Measurements from ENCODE around the gene MAP4K4.
"Not testable (repeated sequence)": the region's sequence is repeated elsewhere in the genome, so short reads cannot be mapped to it uniquely, and the experiment has no call there.

MAP4K4 gene

DNA sequence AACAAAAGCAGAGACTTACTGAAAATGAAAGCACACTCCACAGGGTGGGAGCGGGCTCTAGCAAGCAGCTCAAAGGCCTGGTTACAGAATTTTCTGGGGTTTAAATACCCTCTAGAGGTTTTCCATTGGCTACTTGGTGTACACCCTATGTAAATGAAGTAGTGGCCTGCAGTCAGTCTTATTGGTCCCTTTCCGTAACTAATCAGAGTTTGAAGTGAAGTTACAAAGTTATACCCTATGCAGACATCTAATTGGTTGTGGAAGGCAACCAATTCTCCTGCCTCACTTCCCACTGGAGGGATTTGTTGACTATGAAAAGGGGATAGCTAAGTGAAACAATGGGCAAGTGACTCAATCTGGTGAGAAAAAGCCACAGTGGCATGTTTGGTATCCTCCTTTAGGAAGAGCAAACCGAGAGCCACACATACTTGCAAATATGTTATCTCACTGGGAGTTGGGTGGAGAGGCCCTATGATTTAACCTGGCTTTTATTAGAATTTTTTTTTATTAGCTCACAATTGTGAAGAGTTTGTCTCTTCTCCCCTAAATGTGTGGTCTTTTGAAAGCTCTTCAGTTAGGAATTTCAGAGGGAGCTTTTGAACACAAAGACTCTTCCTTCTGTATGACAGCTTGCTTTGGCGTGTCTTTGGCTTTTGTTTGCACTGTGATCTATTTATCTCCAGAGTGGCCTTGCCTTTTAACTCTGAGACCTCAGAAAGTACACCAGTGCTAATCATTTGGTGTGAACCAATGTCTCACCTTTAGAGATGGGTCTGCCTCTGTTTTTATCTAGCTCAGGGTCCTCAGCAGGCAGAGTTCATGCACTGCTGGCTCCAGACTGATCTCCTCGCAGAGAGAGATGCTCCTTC lies 69.6 kb downstream of the MAP4K4 start:
- DNase-seq (ENCODE audit: low read depth in 2 of 2), result no peak

DNA sequence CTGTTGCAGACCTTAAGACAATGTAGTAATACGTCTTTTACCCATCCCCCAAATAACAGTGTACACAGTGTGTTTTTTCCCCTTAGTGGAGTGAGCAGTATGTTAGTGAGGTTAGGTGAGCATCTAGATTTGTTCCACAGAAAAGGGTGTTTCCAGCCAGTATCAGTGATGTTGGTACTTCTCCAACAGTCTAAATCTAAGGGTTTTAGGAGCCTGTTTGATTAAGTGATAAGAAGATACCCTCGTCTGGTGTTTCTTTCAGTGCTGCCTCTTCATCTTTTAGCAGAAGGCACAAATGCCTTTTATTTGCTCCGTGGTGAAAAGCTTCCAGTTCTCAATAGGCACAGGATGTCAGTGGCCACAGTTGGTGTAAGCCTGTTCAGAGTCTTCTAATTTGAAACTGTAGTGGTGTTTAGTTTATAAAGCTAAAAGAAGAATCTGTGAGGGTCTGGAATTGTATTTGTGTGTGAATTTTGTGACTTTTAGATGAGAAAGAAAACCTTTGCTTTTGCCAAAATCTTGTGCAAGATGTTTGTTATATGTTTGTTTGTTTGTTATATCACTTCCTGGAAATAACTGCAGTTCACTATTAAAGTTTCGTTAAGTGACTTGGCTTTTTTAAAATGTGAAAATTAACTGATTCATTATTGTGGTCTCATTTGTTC lies 71.2 kb downstream of the MAP4K4 start:
- DNase-seq (ENCODE audit: low read depth in 2 of 2), result no peak

DNA sequence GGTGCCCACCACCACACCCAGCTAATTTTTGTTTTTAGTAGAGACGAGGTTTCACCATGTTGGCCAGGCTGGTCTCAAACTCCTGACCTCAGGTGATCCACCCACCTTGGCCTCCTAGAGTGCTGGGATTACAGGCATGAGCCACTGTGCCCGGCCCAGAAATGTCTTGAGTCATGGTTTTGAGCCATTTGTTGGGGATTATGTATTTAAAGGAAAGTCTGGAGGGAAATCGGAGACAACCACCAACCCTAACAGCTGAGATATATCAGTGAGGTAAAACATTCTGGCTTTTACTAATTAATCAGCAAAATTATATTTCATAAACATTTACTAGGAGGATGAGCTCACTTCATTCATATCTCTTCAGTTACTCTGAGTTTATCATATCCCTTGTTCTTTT lies 72.2 kb downstream of the MAP4K4 start:
- DNase-seq (ENCODE audit: low read depth in 2 of 2), result not testable (repeated sequence)

DNA sequence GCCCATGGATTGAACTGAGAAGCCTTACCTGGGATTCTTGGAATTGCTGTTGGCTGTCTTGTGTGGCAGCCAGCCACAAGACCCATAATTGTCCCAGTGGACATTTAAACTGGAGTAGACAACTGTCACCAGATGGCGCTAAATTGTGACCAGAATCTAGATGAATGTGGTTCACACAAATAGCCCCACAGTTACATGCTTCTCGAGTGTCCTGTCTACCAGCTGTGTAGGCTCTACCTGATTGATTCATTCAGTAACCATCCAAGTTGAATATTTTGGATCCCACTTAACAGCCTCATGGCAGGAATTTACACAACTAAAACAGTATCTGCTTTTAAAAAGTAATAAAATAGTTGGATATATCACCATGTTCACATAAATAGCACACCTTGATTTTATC lies 73.2 kb downstream of the MAP4K4 start:
- no peak for DNase-seq (ENCODE audit: low read depth in 2 of 2)

DNA sequence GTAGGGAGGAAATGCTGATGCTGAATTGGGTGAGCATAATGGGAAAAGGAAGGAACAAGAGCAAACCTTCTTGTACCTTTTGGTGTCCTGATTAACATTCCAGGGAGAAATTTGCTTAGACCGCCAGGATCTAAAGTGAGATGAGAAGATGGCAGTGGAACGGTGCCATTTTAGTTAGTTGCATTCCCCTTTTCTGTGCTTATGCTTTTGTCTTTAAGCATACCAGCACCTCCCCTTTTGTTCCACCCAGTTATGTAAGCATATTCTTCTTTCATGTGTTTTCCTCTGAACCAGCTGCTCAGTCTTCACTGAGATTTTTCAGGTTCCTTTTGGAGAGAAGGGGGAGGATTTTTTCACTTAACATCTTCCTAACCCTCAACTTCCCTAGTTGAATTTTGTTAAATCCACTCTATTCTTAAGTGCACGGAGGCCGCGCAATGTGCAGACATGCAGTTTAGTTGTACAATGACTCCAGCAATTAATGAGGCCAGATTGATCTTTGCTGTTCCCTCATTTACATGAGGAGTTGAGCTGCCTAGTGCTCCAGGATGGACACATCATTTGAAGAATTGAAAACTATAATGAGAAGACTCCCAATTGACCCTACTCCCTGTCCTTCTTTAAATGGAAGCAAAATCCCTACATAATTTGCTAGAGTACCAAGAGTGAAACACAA lies 73.9 kb downstream of the MAP4K4 start:
- DNase-seq (ENCODE audit: low read depth in 2 of 2), result no peak

DNA sequence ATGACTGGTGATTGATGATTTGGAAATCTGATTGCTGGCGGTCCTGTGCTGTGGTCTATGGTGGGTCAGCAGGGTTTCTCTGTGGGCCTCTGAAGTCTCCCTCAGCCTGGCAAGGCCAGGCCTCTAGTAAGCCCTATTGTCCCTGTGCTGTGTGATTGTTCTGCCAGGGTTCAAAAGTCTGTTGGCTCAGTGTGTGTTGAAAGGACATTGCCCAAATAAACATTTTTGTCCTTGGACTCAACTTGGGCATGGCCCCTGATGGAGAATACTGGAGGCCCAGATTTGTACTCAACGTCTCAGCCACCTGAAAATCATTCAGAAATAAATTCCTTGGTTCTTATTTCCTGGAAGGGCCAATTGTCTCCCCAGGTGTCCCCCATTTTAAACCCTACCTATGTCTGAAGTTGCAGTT lies 74.4 kb downstream of the MAP4K4 start:
- DNase-seq (ENCODE audit: low read depth in 2 of 2), result no peak

DNA sequence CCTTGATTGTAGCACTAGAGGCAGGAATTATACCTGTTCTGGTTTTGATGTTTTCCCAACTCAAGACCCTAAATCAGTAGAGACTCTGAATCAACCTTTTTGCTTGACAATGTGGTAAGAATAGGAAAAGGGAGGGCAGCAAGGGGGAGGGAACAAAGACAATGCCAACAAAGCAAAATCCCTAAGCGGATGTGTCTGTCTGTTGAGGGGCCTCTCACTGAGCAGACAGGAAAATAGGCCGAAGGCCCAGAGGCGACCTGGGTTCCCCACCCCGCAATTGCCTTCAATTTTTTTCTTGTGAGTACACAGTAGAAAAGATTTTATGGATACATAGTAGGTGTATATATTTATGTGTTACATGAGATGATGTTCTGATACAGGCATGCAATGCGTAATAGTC lies 75.6 kb downstream of the MAP4K4 start:
- no peak for DNase-seq (ENCODE audit: low read depth in 2 of 2)

DNA sequence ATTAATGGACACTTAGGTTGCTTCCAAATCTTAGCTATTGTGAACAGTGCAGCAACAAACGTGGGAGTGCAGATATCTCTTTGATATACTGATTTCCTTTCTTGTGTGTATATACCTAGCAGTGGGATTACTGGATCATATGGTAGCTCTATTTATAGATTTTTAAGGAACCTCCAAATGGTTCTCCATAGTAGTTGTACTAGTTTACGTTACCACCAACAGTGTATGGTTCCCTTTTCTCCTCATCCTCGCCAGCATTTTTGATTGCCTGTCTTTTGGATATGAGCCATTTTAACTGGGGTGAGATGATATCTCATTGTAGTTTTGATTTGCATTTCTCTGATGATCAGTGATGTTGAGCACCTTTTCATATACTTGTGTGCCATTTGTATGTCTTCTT lies 76.5 kb downstream of the MAP4K4 start:
- DNase-seq (ENCODE audit: low read depth in 2 of 2), result not testable (repeated sequence)

DNA sequence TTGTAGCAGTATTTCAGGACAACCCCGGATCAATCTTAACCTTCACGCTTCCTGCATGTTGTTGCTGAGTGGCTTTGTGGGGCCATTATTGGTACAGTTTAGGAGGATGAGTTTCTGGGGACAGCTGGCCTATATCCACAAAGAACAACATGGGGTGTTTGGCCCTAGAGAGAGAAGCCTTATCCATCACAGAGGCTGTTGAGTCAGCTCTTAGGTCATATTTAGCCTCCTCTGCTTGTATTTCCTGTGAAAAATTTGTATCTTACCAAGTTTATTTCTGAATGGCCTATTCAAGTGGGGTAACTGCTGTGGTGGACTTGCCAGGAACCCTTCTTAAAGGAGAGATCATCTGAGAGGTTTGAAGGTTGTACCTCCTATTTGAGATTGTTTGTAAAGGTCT lies 77.6 kb downstream of the MAP4K4 start:
- no peak for DNase-seq (ENCODE audit: low read depth in 2 of 2)

DNA sequence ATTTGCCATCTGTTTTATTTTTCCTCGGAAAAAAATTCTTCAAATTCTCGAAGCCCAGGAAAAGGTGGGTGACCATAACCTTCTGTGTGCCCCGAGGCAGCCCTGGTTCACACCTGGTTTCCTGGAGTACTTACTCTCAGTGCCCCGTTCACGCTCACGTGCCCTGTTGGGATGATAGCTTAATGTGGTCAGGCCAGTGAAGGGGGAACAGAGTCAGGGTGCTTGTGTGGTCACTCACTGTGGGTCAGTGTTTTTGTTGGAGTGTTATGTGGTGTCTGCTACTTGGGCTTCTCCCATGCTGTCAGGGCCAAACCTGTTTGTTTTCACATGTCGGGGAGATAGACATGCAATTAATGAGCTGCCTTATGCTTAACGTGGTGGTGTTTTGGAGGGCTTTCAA lies 78.1 kb downstream of the MAP4K4 start:
- DNase-seq (ENCODE audit: low read depth in 2 of 2), result no peak

DNA sequence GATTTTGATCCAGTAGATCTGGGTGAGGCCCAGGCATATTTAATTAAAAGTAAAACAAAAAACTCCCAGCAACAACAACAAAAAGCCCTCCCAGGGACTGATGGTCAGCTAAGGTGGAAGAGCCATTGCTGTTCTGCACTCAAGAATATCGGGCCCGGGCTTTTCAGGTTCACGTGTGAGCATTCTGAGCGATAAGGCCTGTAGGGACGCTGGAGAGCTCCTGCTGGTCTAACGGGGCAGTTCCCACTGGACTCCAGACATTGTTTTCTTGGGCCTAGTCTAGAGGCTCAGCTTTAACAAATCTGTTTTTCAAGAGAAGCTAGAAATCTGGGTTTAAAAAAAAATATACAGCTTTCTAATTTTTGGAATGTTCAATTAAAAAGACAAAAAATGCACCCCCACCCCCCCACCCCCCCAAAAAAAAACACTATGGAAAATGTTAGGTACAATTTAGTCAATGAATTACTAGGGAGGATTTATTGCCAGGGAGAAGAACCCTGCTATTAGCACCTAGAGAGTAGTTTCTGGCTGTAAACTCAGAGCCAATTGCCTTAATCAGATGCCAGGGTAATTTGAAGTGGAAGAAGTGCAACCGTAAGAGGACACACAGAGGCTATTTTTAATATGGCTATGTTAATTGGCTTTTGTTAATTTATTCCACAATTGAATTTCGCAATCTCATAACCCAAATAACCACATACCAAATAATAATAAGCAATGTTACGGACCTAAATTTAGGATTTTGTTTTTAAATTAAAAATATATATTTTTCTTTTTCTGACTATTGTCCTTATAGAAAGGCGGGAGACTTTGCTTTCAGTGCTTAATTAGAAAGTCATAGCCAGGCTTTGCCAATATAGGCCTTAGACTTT lies 78.9 kb downstream of the MAP4K4 start:
- DNase-seq (ENCODE audit: low read depth in 2 of 2), result no peak

DNA sequence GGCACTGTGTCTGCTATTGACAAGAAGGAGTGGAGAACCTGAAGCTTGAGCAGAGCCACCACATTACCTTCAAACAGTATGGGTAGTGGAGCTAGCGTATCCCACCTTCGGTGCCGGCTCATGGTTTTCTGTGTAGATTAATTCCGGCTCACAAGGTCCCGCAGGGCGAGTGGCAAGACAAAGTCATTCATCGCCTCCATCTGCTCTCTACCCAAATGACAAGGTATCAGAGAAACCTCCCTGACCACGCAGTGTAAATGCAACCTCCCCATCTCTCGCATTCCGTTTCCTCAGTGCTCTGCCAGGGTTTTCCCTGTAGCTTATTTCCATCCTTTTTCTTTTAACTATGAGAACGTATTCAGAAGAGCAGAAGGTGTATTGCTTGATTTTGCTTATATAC lies 79.8 kb downstream of the MAP4K4 start:
- no peak for DNase-seq (ENCODE audit: low read depth in 2 of 2)

DNA sequence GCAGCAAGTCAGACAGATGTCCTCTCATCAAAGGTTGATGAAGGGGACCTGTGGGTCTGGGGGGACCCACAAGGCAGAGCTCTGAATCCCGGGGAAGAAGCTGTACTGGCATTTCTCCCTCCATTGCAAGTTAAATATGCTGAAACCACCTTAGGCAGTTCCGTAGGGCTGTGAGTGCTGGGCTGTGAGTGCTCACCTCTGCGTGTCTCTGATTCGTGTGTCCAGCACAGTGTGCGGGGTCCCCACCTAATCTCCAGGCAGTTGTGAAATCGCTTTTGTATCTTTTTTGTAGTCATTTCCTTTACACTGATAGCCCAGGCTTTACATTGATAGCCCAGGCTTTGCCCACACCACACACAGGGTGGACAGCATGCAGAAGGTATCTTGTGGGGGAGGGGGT lies 80.6 kb downstream of the MAP4K4 start:
- DNase-seq (ENCODE audit: low read depth in 2 of 2), result no peak

DNA sequence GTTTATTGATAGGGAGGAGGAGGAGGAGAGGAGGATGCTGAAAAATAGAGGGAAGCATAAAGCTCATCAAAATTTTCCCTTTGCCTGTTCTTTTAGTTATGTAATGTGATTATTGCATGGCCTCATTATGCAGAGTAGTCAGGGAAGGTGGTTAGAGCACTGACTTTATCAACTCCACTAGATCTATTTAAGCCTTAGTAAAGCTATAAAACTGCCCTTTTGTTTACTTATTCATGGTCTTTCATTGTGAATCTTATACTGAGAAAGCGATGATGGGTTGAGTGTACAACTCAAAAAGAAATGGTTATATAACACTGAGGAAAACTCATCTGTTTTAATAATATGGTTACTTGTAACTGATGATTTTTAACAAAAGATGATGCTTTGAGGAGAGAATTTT lies 81.7 kb downstream of the MAP4K4 start:
- no peak for DNase-seq (ENCODE audit: low read depth in 2 of 2)

DNA sequence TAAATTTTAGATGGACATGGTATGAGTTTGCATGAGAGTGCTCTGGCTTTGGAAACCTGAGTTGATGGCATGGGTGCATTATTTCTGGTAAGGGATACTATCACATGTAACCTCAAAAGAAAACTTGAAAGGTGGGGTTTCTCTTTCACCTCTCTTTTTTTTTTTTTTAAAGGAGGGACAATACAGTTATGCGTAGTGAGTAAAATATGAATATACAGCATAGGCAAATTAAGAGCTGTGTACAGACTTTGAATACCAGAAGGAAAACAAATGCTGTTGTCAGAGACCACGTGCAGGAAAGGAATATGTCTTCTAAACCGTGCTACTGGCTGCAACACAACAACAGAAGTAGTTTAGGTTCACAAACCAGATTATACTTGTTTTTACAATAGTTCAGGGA lies 82.1 kb downstream of the MAP4K4 start:
- no peak for DNase-seq (ENCODE audit: low read depth in 2 of 2)

DNA sequence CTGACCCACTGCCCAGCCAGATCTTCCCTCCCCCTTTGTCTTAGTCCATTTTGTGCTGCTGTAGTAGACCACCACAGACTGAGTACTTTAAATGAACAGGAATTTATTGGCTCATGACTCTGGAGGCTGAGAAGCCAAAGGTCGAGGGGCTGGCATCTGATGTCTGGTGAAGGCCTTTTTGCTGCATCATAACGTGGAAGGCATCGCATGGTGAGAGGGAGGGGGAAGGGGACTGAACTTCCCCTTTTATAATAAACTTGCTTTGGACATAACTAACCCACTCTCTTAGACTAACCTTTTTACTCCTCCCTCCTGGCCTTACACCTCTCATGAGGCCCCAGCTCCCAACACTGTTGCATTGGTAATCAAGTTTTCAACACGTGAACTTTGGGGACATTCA lies 83.8 kb downstream of the MAP4K4 start:
- no peak for DNase-seq (ENCODE audit: low read depth in 2 of 2)

DNA sequence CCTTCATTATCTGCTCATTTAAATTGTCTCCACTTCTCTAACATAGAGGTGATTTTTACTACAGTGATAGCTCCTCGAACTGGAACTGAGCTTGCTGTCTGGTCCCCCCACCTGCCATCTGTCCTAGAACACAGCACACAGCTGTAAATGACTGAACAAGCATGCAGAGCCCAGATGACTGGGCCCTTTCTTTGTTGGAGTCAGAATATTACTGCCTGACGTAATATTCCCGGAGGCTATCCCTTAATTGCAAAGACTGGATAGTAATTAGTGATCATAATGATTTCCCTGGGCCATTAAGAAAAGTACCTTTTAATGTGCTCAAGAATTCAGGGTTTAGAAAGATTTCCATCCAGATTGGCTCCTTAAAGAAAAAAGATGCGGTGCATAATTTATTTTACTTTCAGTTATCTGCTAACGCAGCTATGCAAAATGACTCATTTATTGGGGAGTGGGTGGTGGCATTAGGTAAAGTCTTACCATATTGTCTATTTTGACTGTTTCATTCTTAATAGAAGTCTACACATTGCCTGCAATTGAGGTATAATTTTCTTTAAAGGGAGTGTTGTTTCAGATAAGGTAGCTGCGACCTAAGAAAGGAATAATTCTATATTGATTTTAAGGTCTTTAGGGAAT lies 84.4 kb downstream of the MAP4K4 start:
- no peak for DNase-seq (ENCODE audit: low read depth in 2 of 2)

DNA sequence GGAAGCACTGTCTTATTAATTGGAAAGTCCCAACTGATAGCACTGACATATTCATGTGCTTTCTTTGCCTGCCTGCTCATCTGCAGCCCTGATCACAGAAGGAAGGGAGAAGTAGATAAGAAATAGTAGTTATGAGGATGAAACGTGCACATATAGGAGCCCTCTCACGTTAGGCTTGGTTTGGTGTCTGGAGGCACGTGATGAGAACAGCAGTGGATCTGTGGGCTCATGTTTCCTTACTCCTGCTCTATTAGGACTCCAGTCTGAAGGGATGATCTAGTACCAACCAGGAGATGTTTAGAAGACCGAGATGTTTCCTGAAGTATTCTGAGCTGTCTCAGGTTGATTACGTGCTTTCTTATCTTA lies 84.9 kb downstream of the MAP4K4 start:
- no peak for DNase-seq (ENCODE audit: low read depth in 2 of 2)

DNA sequence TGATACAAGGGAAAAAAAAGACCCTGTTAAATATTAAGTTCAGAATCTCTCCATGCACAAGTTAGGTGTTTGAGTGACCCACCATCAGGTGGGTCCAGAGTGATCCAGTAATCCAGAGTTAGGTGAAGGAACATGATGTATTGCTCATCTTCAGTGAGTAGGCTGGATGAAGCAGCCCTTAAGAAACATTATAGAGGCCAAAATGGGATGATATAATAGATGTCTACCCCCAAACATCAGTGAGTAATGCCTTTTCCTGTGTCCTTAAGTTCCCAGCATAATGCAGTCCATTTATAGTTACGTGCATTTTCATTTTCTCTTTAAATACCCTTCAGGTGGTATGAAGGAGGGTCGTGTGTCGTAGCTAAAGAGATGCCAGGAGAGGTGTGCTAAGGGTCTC lies 89.6 kb downstream of the MAP4K4 start:
- DNase-seq (ENCODE audit: low read depth in 2 of 2), result no peak

DNA sequence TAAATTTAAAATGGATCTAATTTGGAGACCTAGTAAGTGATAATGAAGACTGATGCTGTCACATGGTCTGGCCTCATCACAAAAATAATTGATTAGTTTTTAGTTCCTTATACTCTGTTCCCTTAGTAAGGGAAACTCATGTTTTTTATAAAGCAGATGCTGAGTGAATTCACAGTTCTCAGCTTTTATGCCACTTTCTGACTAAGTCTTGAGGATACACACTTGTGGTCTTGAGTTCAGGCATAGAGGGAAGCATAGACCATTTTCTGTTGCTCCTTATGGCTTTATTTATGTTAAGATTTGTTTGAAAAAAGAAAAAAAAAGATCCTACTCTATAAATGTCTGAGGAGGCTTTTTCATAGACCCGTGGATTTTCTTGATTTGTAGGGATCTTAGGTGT lies 91.1 kb downstream of the MAP4K4 start:
- no peak for DNase-seq (ENCODE audit: low read depth in 2 of 2)
